Measurements from ENCODE around the gene TVP23C. TPM values are rescaled to one million over a fixed set of nuclear protein-coding genes. Genes with fewer than 3 reads are reported as not detected.
A peak's percentile ranks its signal among the peaks of the same experiment; 100 is the strongest.
"Not testable (repeated sequence)": the region's sequence is repeated elsewhere in the genome, so short reads cannot be mapped to it uniquely, and the experiment has no call there.

The TVP23C gene
- total RNA-seq, 1 donor from 2014 or later: 15.1 TPM

- H3K27ac Mint-ChIP-seq; DNase-seq (ENCODE audit: extremely low spot score, unreplicated experiment); H3K27me3 Mint-ChIP-seq; H3K4me1 Mint-ChIP-seq (ENCODE audit: unreplicated experiment); H3K4me3 Mint-ChIP-seq; H3K9me3 Mint-ChIP-seq: not testable (repeated sequence)
- H3K36me3 Mint-ChIP-seq: peaks cover 28% of the 10 kb centered on the region
Measured at GRCh38 chr17:15558403-15559105, 4.7 kb downstream of the TVP23C start.

DNA sequence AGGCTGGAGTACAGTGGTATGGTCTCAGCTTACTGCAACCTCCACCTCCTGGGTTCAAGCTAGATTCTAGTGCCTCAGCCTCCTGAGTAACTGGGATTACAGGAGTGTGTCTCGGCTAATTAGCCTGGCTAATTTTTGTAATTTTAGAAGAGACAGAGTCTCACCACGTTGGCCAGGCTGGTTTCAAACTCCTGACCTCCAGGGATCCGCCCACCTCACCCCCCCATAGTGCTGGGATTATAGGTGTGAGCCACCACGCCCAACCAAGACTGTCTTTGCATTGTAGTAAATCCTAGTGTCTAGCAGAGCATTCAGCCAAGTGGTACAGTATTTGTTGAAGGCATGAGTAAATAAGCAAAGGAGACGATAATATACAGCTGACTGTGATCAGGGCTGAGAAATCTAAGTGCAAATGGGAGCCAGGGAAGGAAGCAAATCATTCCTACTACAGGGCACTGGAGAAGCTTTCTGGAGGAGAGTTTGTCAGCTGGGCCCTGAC lies 5.9 kb downstream of the TVP23C start:
- not testable (repeated sequence) for H3K27me3 Mint-ChIP-seq; H3K4me1 Mint-ChIP-seq (ENCODE audit: unreplicated experiment); H3K27ac Mint-ChIP-seq; DNase-seq (ENCODE audit: extremely low spot score, unreplicated experiment); H3K4me3 Mint-ChIP-seq; H3K9me3 Mint-ChIP-seq
- peaks cover 28% of the 10 kb centered on the region for H3K36me3 Mint-ChIP-seq

GRCh38 chr17:15552932-15553331 lies 10.4 kb downstream of the TVP23C start:
- H3K36me3 Mint-ChIP-seq: peaks cover 17% of the 10 kb centered on the region
- not testable (repeated sequence) for H3K9me3 Mint-ChIP-seq, H3K27me3 Mint-ChIP-seq

GRCh38 chr17:15549552-15549951 lies 13.7 kb downstream of the TVP23C start:
- not testable (repeated sequence) for H3K9me3 Mint-ChIP-seq; H3K4me3 Mint-ChIP-seq; H3K4me1 Mint-ChIP-seq (ENCODE audit: unreplicated experiment); H3K27me3 Mint-ChIP-seq; DNase-seq (ENCODE audit: extremely low spot score, unreplicated experiment)
- H3K36me3 Mint-ChIP-seq: peaks cover 22% of the 10 kb centered on the region
- peak overlapping the region; percentile 50 for H3K27ac Mint-ChIP-seq

More at GRCh38 chr17:15552932-15553331, 10.4 kb downstream of the TVP23C start:
- DNase-seq (ENCODE audit: extremely low spot score, unreplicated experiment); H3K4me3 Mint-ChIP-seq; H3K27ac Mint-ChIP-seq; H3K4me1 Mint-ChIP-seq (ENCODE audit: unreplicated experiment): not testable (repeated sequence)
- TF ChIP-seq, protein P1, sequence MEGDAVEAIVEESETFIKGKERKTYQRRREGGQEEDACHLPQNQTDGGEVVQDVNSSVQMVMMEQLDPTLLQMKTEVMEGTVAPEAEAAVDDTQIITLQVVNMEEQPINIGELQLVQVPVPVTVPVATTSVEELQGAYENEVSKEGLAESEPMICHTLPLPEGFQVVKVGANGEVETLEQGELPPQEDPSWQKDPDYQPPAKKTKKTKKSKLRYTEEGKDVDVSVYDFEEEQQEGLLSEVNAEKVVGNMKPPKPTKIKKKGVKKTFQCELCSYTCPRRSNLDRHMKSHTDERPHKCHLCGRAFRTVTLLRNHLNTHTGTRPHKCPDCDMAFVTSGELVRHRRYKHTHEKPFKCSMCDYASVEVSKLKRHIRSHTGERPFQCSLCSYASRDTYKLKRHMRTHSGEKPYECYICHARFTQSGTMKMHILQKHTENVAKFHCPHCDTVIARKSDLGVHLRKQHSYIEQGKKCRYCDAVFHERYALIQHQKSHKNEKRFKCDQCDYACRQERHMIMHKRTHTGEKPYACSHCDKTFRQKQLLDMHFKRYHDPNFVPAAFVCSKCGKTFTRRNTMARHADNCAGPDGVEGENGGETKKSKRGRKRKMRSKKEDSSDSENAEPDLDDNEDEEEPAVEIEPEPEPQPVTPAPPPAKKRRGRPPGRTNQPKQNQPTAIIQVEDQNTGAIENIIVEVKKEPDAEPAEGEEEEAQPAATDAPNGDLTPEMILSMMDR (conservative IDR thresholded peaks at IDR 0.05): peak; percentile 20

DNA sequence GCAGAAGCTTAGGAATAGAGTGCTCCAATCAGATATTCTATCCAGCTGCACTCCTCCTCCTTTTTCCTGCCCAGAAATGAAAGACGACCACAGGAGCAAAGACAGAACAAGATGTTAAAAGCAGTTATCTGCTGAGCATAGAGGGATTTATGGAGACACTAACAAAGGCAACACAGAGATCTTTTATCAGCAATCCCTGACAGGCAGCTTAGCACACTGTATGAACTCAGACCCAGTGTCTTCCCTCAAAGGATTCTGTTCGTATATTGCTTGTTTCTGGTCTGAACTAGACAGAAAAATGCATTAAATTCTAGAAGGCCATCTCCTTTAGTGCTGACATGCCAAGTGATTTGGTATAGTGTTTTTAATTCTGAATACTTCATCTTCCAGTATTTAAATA lies 16.7 kb downstream of the TVP23C start:
- peaks cover 31% of the 10 kb centered on the region for H3K36me3 Mint-ChIP-seq
- not testable (repeated sequence) for H3K4me3 Mint-ChIP-seq; DNase-seq (ENCODE audit: extremely low spot score, unreplicated experiment); H3K27ac Mint-ChIP-seq; H3K9me3 Mint-ChIP-seq; H3K27me3 Mint-ChIP-seq; H3K4me1 Mint-ChIP-seq (ENCODE audit: unreplicated experiment)

DNA sequence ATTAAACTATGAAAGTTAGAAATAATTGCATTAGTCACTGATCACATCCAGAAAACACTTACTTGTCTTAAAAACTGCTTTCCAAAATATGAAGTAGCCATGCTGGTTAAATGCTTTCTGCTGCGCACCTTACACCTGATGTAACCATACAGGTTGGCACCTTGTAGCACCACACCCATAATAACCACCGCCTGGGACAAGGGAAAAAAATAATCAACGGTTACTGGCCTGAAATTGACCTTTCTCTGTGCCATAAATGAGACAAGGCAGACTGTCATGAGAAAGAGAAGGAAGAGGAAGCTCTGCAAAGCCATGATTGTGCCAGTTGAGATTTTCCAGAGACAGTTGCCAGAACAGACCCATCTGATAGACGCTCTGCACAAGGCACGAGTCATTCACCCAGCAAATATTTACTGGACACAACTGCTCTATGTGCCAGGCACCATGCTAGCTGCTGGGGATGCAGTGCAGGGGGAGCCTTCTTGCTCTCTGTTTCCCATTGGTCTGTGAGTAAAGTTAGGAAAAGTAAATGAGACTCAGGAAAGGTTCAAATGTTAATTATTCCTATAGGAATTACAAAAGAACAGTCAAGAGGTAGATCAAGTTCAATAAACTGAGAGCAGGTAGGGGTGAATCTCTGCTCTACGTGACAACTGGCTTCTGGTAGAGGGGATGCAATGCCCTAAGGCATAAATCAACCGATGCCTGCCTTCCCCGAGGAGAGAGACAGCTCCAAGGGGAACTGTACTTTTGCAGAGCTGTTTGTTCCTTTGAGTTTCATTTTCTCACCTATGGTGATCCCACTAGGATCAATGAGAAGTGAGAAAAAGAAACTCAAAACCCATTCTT lies 22.7 kb downstream of the TVP23C start:
- not testable (repeated sequence) for DNase-seq (ENCODE audit: extremely low spot score, unreplicated experiment); H3K27me3 Mint-ChIP-seq; H3K4me1 Mint-ChIP-seq (ENCODE audit: unreplicated experiment); H3K27ac Mint-ChIP-seq; H3K4me3 Mint-ChIP-seq; H3K9me3 Mint-ChIP-seq
- H3K36me3 Mint-ChIP-seq: peaks cover 18% of the 10 kb centered on the region

DNA sequence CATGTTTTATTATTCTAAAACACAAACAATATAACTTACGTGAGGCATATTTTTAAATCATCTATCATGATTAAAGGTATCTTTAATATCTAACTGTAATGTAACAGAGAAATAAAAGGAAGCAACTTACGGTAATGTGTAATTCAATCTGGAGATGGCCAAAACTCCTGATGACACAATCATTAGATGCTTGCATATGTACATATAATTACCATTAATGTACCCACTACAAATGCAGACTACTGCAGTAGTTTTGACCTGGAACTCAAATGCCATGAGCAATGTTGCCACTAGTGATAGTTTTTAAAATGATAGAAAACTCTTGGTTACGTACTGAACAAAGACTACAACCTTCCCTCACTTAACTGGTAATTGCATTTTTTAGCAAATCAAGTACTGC lies 30.2 kb downstream of the TVP23C start:
- not testable (repeated sequence) for H3K27ac Mint-ChIP-seq; H3K9me3 Mint-ChIP-seq; H3K27me3 Mint-ChIP-seq; H3K4me3 Mint-ChIP-seq; H3K4me1 Mint-ChIP-seq (ENCODE audit: unreplicated experiment); DNase-seq (ENCODE audit: extremely low spot score, unreplicated experiment)
- peaks cover 17% of the 10 kb centered on the region for H3K36me3 Mint-ChIP-seq

DNA sequence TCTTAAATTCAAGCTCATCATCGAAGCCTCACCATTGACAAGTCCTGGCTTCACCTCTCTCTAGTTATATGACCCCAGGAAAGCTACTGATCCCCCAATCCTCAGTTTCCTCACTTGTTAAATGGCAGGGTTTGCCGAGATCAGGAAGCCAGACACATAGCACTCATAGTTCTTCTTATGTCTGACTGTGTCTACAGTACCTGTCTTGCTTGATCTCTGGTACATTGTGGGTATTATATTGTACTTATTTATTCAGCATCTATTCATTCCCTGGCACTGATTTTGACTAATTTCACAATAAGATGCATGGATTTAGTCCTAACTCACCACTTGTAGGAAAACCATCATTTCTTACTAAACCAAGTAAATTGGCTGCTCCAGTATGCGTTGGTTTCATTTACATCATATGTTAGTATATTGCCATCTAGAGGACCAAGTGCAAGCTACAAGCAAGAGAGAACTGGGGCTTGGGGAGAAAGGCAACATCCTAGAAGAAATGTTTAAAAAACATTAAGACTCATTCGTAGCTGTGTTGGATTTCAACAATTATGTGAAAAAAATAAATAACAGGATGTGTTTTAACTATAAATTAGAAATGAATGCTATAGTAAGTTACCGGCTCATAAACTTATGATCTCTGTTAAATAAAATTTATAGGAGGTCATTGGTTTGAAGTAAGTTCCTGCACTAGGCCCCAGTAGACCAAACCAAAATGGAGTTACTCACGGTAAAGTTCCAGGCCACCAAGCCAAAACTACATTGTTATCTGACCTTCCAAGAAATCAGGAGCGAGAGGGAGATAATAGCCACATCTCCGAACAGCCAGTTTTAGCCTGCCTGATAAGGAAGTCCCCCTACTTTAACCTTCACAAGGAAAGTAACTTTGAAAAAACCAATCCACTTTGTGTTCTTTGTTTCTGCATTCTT lies 36.7 kb downstream of the TVP23C start:
- TF ChIP-seq, protein P1 (conservative IDR thresholded peaks at IDR 0.05): peak; percentile 82
- not testable (repeated sequence) for H3K4me1 Mint-ChIP-seq (ENCODE audit: unreplicated experiment); H3K4me3 Mint-ChIP-seq; H3K27ac Mint-ChIP-seq; H3K27me3 Mint-ChIP-seq; DNase-seq (ENCODE audit: extremely low spot score, unreplicated experiment); H3K9me3 Mint-ChIP-seq
- H3K36me3 Mint-ChIP-seq: peaks cover 22% of the 10 kb centered on the region

DNA sequence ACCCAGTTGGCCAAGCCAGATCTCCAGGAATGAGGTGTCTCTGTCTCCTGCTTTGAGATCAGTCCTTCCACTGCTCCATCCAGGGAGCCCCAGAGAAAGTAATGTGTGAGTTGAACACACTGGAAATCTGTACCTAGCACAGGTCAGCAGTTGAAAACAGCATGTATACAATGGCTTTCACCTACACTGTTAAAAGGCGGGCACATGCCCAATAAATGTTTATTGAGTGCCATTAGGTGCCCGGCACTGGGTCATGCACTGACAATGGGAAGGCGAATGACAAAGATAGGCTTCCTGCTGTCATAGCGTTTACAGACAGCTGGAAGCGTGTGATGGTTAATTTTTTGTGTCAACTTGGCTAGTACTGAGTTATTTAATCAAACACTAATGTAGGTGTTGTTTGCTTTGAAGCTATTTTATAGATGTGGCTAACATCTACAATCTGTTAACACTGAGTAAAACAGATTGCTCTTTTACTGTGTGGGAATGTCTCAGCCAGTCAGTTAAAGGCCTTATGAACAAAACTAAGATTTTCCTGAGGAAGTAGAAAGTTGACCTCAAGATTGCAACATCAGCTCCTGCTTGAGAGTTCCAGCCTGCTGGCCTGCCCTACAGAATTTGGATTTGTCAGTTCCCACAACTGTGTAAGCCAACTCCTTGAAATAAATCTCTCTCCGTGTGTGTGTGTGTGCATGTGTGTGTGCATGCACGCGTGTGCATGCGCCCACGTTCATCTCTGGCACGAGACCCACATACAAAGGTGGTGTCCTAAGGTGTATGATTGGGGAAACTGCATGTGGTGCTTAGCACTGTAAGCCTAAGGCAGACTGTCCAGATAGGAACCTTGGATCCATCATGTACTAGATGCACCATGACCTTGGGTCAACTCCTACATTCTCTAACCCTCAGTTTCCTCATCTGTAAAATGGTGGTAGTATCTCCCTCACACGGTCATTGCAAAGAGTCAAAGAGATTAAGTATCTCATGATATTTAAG lies 38.0 kb downstream of the TVP23C start:
- not testable (repeated sequence) for H3K27ac Mint-ChIP-seq; DNase-seq (ENCODE audit: extremely low spot score, unreplicated experiment); H3K4me3 Mint-ChIP-seq; H3K4me1 Mint-ChIP-seq (ENCODE audit: unreplicated experiment); H3K27me3 Mint-ChIP-seq; H3K9me3 Mint-ChIP-seq
- peaks cover 19% of the 10 kb centered on the region for H3K36me3 Mint-ChIP-seq

All from type B pancreatic cell (in vitro differentiated cells).